ENCODE data around the gene SCAI.

The SCAI gene

DNA sequence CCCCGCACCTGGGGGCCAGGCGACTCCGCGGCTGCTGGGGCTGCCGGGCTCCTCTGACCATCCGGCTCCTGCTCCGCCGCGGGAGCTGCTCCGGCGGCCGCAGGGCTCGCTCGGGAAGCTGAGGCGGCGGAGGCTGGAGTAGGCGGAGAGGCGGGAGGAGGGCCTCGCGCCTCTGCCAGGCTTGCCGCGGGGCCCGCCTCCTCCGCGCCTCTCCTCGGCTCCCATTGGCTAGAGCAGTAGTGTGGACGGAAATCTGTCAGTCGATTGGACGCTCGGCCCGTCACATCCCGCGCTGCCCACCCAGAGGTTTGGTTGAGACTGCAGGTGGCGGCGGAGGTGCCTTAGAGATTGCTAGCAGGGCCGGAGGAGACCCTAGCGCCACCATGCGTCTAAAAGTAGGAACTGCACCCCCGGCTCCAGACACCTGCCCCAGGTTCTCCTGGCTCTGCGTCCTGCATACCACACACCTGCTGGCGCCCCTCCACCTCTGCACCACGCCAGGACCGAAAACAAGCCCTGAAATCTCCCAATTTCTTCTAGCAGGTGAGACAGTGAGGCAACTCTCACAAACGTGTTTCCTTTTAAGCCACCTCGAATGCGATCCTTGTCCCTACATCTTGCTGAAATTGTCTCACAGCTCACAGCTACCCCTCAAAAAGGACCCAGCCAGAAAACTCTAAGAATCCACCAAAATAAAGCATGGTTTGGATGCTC is at the start of gene SCAI:
TSS of gene SCAI (minus strand) at position 152 of the 714 bp plus-strand sequence. CDS start at position 61, 91 bp downstream.
- TF ChIP-seq TAF1 (IDR thresholded peaks at IDR 0.05; ENCODE audit: low read depth) (peak; percentile 68), EP300 (IDR thresholded peaks at IDR 0.05; ENCODE audit: borderline replicate concordance) (no peak), TEAD4 (IDR thresholded peaks at IDR 0.05) (0 out of 2 replicates have a peak, but pooled peaks have one; percentile 52), REST (IDR thresholded peaks at IDR 0.05; ENCODE audit: low read depth) (no peak), CREB1 (IDR thresholded peaks at IDR 0.05; ENCODE audit: low read depth) (no peak), MAX (IDR thresholded peaks at IDR 0.05) (peak; percentile 82; the same call in 1 of the 2 replicates), NFIC (IDR thresholded peaks at IDR 0.05) (no peak), TCF12 (IDR thresholded peaks at IDR 0.05; ENCODE audit: low read depth) (peak; percentile 35; the same call in 1 of the 2 replicates), ZBTB7A (IDR thresholded peaks at IDR 0.05; ENCODE audit: low read depth) (0 out of 2 replicates have a peak, but pooled peaks have one; percentile 2), EGR1 (IDR thresholded peaks at IDR 0.05) (no peak), FOXM1 (IDR thresholded peaks at IDR 0.05; ENCODE audit: borderline replicate concordance, low read depth) (no peak), RAD21 (IDR thresholded peaks at IDR 0.05; ENCODE audit: low read depth) (peak; percentile 89), CEBPB (IDR thresholded peaks at IDR 0.05) (no peak), YY1 (IDR thresholded peaks at IDR 0.05; ENCODE audit: low read depth) (no peak)

DNA sequence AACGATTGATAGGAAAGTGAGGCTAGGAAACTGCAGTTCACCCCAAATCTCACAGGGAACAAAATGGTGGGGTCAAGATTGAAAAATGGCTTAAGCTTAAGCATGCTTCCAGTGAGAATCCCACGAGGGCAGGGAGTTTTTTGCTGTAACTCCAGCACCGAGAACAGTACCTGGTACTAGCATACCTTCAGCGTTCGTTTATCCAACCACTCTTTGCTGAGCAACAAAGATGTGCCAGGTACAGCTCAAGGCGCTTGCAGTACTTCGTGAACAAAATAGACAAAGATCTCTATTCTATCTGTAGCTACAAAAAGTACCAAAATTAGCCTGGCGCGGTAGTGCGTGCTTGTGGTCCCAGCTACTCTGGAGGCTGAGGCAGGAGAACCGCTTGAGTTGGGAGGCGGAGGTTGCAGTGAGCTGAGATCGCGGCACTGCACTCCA is 47.1 kb upstream of the SCAI start:
- TF ChIP-seq EGR1 (IDR thresholded peaks at IDR 0.05), result no peak
- TF ChIP-seq YY1 (IDR thresholded peaks at IDR 0.05; ENCODE audit: low read depth), result no peak
- TF ChIP-seq ZBTB7A (IDR thresholded peaks at IDR 0.05; ENCODE audit: low read depth), result no peak
- TF ChIP-seq CEBPB (IDR thresholded peaks at IDR 0.05), result no peak
- no peak for TF ChIP-seq NFIC (IDR thresholded peaks at IDR 0.05)
- TF ChIP-seq EP300 (IDR thresholded peaks at IDR 0.05; ENCODE audit: borderline replicate concordance), result no peak
- no peak for TF ChIP-seq REST (IDR thresholded peaks at IDR 0.05; ENCODE audit: low read depth)
- TF ChIP-seq FOXM1 (IDR thresholded peaks at IDR 0.05; ENCODE audit: borderline replicate concordance, low read depth), result no peak
- TF ChIP-seq RAD21 (IDR thresholded peaks at IDR 0.05; ENCODE audit: low read depth), result no peak
- TF ChIP-seq MAX (IDR thresholded peaks at IDR 0.05), result no peak; the same call in 1 of the 2 replicates
- TF ChIP-seq TAF1 (IDR thresholded peaks at IDR 0.05; ENCODE audit: low read depth), result no peak

DNA sequence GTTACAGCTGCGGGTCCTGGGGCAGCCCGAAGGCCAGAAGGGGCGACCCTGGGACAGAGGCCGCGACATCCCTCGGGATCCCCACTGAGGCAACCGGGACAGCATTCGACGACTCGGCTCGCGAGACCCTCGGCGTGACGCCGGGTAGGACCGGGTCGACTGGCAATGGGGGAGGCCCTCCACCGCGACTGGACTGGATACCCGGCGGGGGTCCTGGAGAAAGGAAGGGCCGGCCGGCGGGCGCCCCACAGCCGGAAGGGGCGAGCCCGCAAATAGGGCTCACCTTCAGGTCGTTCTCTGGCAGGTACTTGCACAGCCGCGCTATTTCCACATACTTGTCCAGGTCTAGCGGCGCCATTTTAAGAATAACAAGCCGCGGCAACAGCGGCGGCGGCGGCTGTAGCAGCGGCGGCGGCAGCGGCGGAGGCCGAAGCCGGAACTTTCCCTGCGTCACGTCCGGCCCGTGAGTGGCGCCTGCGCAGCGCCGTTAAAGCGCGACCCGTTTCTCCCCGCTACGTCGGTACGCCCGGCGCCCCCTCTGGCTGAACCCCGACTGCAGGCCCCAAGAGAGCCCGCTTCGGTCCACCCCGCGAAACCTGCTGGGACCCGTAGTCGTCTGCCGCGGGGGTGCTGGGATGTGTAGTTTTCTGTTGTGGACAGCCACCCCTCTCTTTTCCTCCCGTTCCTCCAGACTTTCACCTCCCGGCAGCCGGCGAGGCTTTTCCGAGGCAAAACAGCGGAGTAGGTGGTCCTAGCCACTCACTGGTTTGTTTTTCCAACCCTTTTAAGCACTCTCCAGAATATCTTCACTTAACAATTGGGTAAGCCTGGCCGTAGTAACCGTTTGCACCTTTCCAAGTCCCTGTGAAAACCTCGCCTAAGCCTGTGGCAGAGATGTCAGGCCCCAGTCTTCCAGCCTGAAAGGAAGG is 46.3 kb upstream of the SCAI start, which contains the start of gene PPP6C:
TSS of gene PPP6C (minus strand) at position 443 of the 929 bp plus-strand sequence. CDS start at position 358, 85 bp downstream.
- TF ChIP-seq TEAD4 (IDR thresholded peaks at IDR 0.05) (peak; percentile 24; the same call in 1 of the 2 replicates), RAD21 (IDR thresholded peaks at IDR 0.05; ENCODE audit: low read depth) (peak; percentile 27; the same call in 1 of the 2 replicates), CEBPB (IDR thresholded peaks at IDR 0.05) (0 out of 2 replicates have a peak, but pooled peaks have one; percentile 1), YY1 (IDR thresholded peaks at IDR 0.05; ENCODE audit: low read depth) (peak; percentile 86), EP300 (IDR thresholded peaks at IDR 0.05; ENCODE audit: borderline replicate concordance) (no peak; the same call in 1 of the 2 replicates), FOXM1 (IDR thresholded peaks at IDR 0.05; ENCODE audit: borderline replicate concordance, low read depth) (no peak), REST (IDR thresholded peaks at IDR 0.05; ENCODE audit: low read depth) (peak; percentile 10; the same call in 1 of the 2 replicates), MAX (IDR thresholded peaks at IDR 0.05) (peak; percentile 52), EGR1 (IDR thresholded peaks at IDR 0.05) (no peak), TCF12 (IDR thresholded peaks at IDR 0.05; ENCODE audit: low read depth) (peak; percentile 50), CREB1 (IDR thresholded peaks at IDR 0.05; ENCODE audit: low read depth) (peak; percentile 79), TAF1 (IDR thresholded peaks at IDR 0.05; ENCODE audit: low read depth) (peak; percentile 80), ZBTB7A (IDR thresholded peaks at IDR 0.05; ENCODE audit: low read depth) (no peak), NFIC (IDR thresholded peaks at IDR 0.05) (no peak)
- TF ChIP-seq, protein P1, sequence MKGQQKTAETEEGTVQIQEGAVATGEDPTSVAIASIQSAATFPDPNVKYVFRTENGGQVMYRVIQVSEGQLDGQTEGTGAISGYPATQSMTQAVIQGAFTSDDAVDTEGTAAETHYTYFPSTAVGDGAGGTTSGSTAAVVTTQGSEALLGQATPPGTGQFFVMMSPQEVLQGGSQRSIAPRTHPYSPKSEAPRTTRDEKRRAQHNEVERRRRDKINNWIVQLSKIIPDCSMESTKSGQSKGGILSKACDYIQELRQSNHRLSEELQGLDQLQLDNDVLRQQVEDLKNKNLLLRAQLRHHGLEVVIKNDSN (IDR thresholded peaks at IDR 0.05), result 0 out of 2 replicates have a peak, but pooled peaks have one; percentile 16

Data from Ishikawa (cell line).